HG02642 (cell line): ENCODE results near the gene MIS18A.
"Not testable (repeated sequence)": the region's sequence is repeated elsewhere in the genome, so short reads cannot be mapped to it uniquely, and the experiment has no call there.

ENCODE experiments used
- ATAC-seq: cut with Tn5 transposase; IDR thresholded peaks from one replicate; pipeline ENCODE4 v1.9.1; 2021; ENCODE audit warnings: mild to moderate bottlenecking; ENCODE audit not compliant: unreplicated experiment, poor library complexity

MIS18A gene

DNA sequence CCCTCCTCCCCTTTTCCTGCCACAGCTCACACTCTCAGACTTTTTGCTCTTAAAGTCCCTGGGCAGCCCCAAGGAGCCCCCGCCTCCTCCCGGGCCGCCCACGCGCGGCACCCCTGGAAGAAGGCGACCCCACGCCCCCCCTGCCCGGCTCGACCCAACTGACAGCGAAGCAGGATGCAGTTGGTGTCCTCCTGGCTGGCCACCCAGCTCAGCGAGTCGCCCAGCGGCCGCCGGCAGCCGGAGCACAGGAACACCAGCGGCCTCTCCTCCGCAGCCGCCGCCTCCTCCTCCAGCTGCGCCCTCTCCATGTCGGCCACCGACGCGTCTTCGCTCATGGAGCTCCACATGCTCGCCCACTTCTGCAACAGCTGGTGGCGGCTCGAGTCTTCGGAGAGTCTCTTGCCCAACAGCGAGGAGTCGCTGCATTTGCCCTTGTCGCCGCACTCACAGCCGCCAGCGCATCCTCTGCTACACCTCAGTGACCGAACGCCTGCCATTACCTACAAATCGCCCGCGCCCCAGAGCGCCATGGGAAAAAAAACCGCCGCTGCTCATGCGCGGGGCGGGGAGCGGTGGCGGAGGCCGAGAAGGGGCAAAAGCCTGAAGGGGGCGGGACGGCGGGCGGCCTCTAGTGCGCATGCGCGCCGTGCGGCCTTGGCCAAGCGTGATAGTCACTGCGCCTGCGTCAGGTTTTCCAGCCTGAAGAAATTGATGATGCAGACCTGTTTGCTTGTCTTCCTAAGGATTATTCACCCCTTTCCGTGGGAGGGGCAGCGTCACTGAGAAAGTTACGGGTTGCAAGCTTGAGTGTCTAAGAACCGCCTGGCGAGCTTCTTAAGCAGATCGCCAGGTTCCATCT lies at the start of gene MIS18A:
TSS of gene MIS18A (minus strand) at position 532 of the 859 bp plus-strand sequence. CDS start at position 497, 35 bp downstream.
- peak; percentile 96 for ATAC-seq

DNA sequence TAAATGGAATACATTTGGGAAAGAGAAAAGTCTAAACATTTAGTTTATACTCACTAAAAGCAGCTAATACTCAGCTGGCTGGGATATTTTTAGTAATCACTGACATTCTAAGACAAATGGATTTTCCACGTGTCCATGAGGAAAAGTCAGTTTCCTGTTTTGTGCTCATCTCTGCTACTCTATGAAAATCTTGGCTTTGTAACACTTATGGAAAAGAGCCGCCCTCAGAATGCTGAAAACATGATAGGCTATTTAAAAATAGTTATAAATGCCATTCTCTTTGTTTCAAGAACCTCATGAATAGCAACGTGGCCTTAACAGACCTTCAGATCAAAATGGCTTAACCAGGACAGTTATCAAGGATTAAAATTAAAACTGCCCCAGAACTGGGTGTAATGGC lies 49.7 kb upstream of the MIS18A start:
- ATAC-seq, result no peak

DNA sequence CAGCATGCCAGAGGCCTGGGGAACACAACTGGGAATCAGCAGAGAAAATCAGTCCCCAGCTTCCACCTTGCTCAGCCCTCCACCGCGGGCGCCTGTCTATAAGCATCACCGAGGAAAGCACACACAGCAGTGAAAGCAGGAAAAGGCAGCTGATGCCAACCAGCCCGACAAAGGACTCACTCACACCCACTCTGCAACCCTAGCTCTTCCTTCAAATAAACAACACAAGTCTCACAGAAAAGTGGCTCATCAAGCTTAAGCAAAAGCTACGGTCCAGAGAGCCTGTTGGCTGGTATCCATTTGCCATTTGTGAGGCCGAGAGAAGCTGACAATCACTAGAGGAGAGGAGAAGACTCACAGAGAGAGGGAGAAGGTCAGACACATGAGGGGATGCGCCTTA lies 46.9 kb upstream of the MIS18A start:
- ATAC-seq, result no peak

GRCh38 chr21:32322676-32323075 lies 43.8 kb upstream of the MIS18A start:
- ATAC-seq, result no peak

- no peak for ATAC-seq
Measured at GRCh38 chr21:32322103-32322502, 43.3 kb upstream of the MIS18A start.

- no peak for ATAC-seq
Measured at GRCh38 chr21:32321480-32321879, 42.6 kb upstream of the MIS18A start.

DNA sequence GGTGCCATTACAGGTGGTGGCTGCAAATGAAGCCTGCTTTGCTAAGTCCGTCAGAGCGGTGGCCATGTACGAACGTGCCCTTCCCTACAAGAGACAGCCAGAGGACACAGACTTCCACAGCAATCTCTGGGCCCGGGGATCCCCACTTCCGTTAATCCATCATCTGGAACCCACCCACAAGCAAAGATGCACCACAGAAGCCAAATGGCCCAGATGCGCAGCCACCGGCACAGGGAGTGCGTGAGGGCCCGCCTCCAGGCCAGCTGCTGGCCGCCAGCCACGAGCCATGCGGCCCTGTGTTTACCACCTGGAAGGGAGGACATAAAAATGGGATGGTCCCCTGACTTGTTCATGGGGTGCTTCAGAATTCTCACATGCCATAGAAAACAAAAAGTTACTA lies 41.9 kb upstream of the MIS18A start:
- ATAC-seq, result no peak

- no peak for ATAC-seq
Measured at GRCh38 chr21:32320059-32320458, 41.2 kb upstream of the MIS18A start.

GRCh38 chr21:32319012-32319411 lies 40.2 kb upstream of the MIS18A start:
- ATAC-seq, result no peak

- ATAC-seq, result no peak
Measured at GRCh38 chr21:32317726-32318125, 38.9 kb upstream of the MIS18A start.

GRCh38 chr21:32316361-32317215 lies 37.7 kb upstream of the MIS18A start:
- no peak for ATAC-seq

- ATAC-seq, result no peak
Measured at GRCh38 chr21:32315511-32316281, 36.8 kb upstream of the MIS18A start.

- no peak for ATAC-seq
Measured at GRCh38 chr21:32314806-32315205, 36.0 kb upstream of the MIS18A start.

DNA sequence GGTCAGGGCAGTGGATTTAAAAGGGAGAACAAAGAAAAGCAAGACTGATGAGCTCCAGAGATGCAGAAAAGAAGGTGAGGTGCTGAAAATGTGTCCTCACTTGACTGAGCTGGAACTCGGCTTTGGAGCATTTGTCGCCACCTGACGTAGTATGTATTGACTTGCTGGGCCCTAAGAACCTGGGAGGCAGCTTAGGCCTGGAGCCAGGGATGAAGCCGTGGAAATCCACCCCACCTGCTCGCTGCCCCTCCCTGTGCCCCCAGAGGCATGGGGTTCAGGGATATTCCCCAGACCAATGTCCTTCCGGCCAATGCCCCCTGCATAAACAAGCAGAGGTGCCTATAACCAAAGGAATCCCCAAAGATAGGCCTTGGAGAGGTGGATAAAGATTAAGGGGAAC lies 34.1 kb upstream of the MIS18A start:
- ATAC-seq, result no peak

GRCh38 chr21:32312326-32312725 lies 33.5 kb upstream of the MIS18A start:
- ATAC-seq, result no peak

- no peak for ATAC-seq
Measured at GRCh38 chr21:32311621-32312020, 32.8 kb upstream of the MIS18A start.

GRCh38 chr21:32310976-32311375 lies 32.1 kb upstream of the MIS18A start:
- ATAC-seq, result not testable (repeated sequence)

DNA sequence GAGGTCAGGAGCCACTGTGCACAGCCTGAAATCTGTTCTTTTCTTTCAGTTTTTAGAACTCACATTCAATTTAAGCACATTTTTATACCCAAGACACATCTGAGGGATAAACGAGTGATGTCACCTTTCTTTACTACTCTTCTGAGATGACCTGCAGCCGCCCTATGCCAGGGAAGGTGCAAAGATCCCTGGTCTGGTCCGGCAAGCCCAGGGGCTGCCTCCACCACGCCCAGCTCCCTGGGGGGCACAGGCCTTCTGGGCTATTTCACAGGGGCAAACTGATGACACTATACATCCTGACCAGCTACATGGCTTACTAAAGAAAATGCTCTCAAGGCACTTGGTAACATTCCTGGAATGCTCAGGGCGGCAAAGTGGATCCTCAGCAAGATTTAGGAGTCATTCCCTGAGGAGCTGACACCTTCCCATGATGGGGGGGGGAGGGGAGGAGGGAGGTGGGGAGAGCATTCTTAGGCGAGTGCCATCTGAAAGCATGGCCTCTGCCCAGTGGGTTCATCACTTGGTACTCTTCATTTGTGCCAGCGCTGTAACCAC lies 31.1 kb upstream of the MIS18A start:
- no peak for ATAC-seq

- ATAC-seq, result no peak
Measured at GRCh38 chr21:32308696-32309095, 29.8 kb upstream of the MIS18A start.

GRCh38 chr21:32307706-32308105 lies 28.9 kb upstream of the MIS18A start:
- ATAC-seq, result no peak
